ENCODE results near the gene CNPY3.

Gene CNPY3

DNA sequence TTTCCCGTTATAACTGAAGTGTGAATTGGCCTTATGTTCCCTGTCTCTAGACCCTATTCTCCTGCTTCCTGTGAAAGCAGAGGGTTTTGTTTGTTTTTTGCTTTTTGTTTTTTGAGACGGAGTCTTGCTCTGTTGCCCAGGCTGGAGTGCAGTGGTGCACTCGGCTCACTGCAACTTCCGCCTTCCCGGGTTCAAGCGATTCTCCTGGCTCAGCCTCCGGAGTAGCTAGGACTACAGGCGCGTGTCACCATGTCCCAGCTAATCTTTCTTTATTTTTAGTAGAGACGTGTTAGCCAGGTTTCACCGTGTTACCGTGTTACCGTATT, 30.6 kb downstream of the CNPY3 start:
- Histone ChIP-seq H3K9me3 (replicated peaks in 1 of 2; ENCODE audit: control insufficient read depth in 2 of 2, insufficient read depth in 1 of 2, low read depth in 1 of 2, low read length in 2 of 2) (peaks cover 0 to 3% of the 10 kb centered on the region in 2 donors), H2AFZ (ENCODE audit: low read length) (no peak overlapping the region), H3K4me2 (ENCODE audit: insufficient read depth, low read length, poor library complexity, severe bottlenecking) (peak overlapping the region; percentile 91), H4K91ac (ENCODE audit: low read depth, low read length, poor library complexity) (no peak overlapping the region), H4K8ac (ENCODE audit: low read depth, low read length) (no peak overlapping the region), H3K79me1 (ENCODE audit: low read depth, low read length) (no peaks in the 10 kb centered on the region), H3K4me1 (ENCODE audit: control insufficient read depth in 2 of 2, insufficient read depth in 1 of 2, low read depth in 1 of 2, low read length in 2 of 2) (peaks cover 0 to 11% of the 10 kb centered on the region in 2 donors), H2BK120ac (ENCODE audit: low read depth, low read length) (no peak overlapping the region), H2BK15ac (ENCODE audit: low read length) (no peak overlapping the region), H3K18ac (ENCODE audit: low read length) (no peak overlapping the region), H3K4me3 (ENCODE audit: low read length in 2 of 2) (peak overlapping the region in 1 of 2 donors; percentile 83), H3K14ac (ENCODE audit: low read length) (no peak overlapping the region), H2BK12ac (ENCODE audit: low read length) (no peak overlapping the region), H3K9ac (ENCODE audit: low read depth, low read length, poor library complexity) (peak overlapping the region; percentile 71), H3K4ac (ENCODE audit: low read length) (no peak overlapping the region), H3K23ac (ENCODE audit: low read depth, low read length, poor library complexity) (peak overlapping the region; percentile 8), H3K36me3 (replicated peaks in 1 of 2; ENCODE audit: control insufficient read depth in 2 of 2, insufficient read depth in 2 of 2, low read length in 2 of 2) (peaks cover 0 to 19% of the 10 kb centered on the region in 2 donors), H3K27me3 (ENCODE audit: control insufficient read depth in 3 of 3, insufficient read depth in 3 of 3, low read depth in 1 of 3, low read length in 3 of 3) (peaks cover 0 to 23% (median 0%) of the 10 kb centered on the region in 3 experiments), H2AK5ac (ENCODE audit: low read depth, low read length) (no peak overlapping the region), H2BK5ac (ENCODE audit: low read length) (no peak overlapping the region), H3K27ac (replicated peaks; ENCODE audit: low read length) (no peak overlapping the region)
- WGBS, 2 donors (ENCODE audit: extremely low coverage in 2 of 2, insufficient read length in 2 of 2, insufficient replicate concordance in 1 of 2): no CpG with 5 or more reads among the region's 13 CpGs
- DNase-seq (ENCODE audit: low spot score): no peak

DNA sequence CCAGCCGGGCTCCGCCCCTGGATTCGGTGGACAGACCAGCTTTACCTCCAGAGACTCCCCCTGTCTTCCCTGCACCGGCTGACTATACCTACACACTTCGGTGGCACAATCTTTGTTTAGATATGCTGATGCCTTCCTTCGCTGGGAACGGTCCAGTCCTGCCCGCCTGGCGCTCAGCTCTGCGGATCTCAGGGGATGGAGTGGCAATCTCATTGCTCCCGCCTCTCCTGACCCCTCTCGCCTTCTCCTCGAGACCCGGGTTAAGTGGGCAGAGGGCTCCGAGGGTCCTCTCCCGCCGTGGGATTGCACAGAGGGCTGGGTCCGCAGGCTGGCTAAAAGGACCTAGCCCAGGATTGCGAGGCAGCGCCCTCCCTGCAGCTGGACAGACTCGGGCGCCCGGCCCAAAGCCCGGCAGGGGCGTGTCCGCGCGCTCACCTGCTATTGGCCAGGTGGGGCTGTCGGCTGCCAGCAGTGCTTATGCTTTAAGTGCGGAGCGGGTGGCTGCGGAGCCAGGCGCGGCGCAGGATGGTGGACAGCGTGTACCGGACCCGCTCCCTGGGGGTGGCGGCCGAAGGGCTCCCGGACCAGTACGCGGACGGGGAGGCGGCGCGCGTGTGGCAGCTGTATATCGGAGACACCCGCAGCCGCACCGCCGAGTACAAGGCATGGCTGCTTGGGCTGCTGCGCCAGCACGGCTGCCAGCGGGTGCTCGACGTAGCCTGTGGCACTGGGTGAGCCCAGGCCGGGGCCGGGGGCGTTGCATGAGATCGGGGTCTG, 31.2 kb downstream of the CNPY3 start, which contains the start of gene GNMT:
Gene GNMT (plus strand): TSS at position 512 of the 777 bp plus-strand sequence. CDS start 14 bp downstream, at position 526.
- no peak within 1 kb of the TSS for H3K4ac ChIP-seq (ENCODE audit: low read length)
- H3K27ac ChIP-seq (replicated peaks; ENCODE audit: low read length): no peak within 1 kb of the TSS
- H3K23ac ChIP-seq (ENCODE audit: low read depth, low read length, poor library complexity): peak within 1 kb of the TSS; percentile 69
- peaks cover 2 to 24% of the 10 kb centered on the region in 2 donors for H3K36me3 ChIP-seq (replicated peaks in 1 of 2; ENCODE audit: control insufficient read depth in 2 of 2, insufficient read depth in 2 of 2, low read length in 2 of 2)
- peak within 1 kb of the TSS; percentile 91 for H3K4me2 ChIP-seq (ENCODE audit: insufficient read depth, low read length, poor library complexity, severe bottlenecking)
- H3K9me3 ChIP-seq (replicated peaks in 1 of 2; ENCODE audit: control insufficient read depth in 2 of 2, insufficient read depth in 1 of 2, low read depth in 1 of 2, low read length in 2 of 2): peaks cover 0 to 3% of the 10 kb centered on the region in 2 donors
- no peak within 1 kb of the TSS for H4K8ac ChIP-seq (ENCODE audit: low read depth, low read length)
- H2BK120ac ChIP-seq (ENCODE audit: low read depth, low read length): no peak within 1 kb of the TSS
- H3K14ac ChIP-seq (ENCODE audit: low read length): no peak within 1 kb of the TSS
- peak within 1 kb of the TSS; percentile 71 for H3K9ac ChIP-seq (ENCODE audit: low read depth, low read length, poor library complexity)
- H2BK15ac ChIP-seq (ENCODE audit: low read length): peak within 1 kb of the TSS; percentile 21
- H4K91ac ChIP-seq (ENCODE audit: low read depth, low read length, poor library complexity): no peak within 1 kb of the TSS
- peaks cover 0 to 23% (median 0%) of the 10 kb centered on the region in 3 experiments for H3K27me3 ChIP-seq (ENCODE audit: control insufficient read depth in 3 of 3, insufficient read depth in 3 of 3, low read depth in 1 of 3, low read length in 3 of 3)
- WGBS, 2 donors (ENCODE audit: extremely low coverage in 2 of 2, insufficient read length in 2 of 2, insufficient replicate concordance in 1 of 2): no CpG with 5 or more reads among the region's 62 CpGs
- H3K79me1 ChIP-seq (ENCODE audit: low read depth, low read length): no peaks in the 10 kb centered on the region
- H2AFZ ChIP-seq (ENCODE audit: low read length): no peak within 1 kb of the TSS
- H3K4me1 ChIP-seq (ENCODE audit: control insufficient read depth in 2 of 2, insufficient read depth in 1 of 2, low read depth in 1 of 2, low read length in 2 of 2): peaks cover 0 to 11% of the 10 kb centered on the region in 2 donors
- H2BK12ac ChIP-seq (ENCODE audit: low read length): no peak within 1 kb of the TSS
- H2AK5ac ChIP-seq (ENCODE audit: low read depth, low read length): peak within 1 kb of the TSS; percentile 82
- DNase-seq (ENCODE audit: low spot score): peak; percentile 42
- peak within 1 kb of the TSS in 1 of 2 donors; percentile 83 for H3K4me3 ChIP-seq (ENCODE audit: low read length in 2 of 2)
- H2BK5ac ChIP-seq (ENCODE audit: low read length): no peak within 1 kb of the TSS
- peak within 1 kb of the TSS; percentile 61 for H3K18ac ChIP-seq (ENCODE audit: low read length)

DNA sequence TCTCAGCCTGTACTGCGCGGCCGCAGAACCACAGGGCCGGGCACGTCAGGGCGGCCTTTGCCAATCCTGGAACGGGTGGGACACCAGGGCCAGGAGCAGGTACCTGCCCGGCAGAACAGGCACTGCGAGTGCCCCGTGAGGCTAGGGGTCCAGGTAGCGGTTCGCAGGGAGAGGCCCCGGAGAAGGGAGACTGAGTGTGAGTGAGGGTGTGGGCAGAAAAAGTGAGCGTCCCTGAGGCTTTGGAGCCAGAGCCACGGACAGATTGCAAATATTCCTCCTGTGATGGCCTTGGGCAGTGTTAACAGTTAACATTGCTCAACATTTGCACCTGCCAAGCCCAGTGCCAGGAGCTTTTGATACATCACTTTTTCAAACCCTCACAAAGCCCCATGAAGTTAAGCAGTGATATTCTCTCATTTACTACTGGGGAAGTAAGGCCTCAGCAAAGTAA, 31.8 kb downstream of the CNPY3 start:
- Histone ChIP-seq H3K27ac (replicated peaks; ENCODE audit: low read length) (no peak overlapping the region), H2AK5ac (ENCODE audit: low read depth, low read length) (peak overlapping the region; percentile 82), H3K4me1 (ENCODE audit: control insufficient read depth in 2 of 2, insufficient read depth in 1 of 2, low read depth in 1 of 2, low read length in 2 of 2) (peaks cover 0 to 11% of the 10 kb centered on the region in 2 donors), H3K9me3 (replicated peaks in 1 of 2; ENCODE audit: control insufficient read depth in 2 of 2, insufficient read depth in 1 of 2, low read depth in 1 of 2, low read length in 2 of 2) (peaks cover 0 to 3% of the 10 kb centered on the region in 2 donors), H3K27me3 (ENCODE audit: control insufficient read depth in 3 of 3, insufficient read depth in 3 of 3, low read depth in 1 of 3, low read length in 3 of 3) (peaks cover 0 to 23% (median 0%) of the 10 kb centered on the region in 3 experiments), H2BK15ac (ENCODE audit: low read length) (peak overlapping the region; percentile 21), H3K79me1 (ENCODE audit: low read depth, low read length) (no peaks in the 10 kb centered on the region), H3K9ac (ENCODE audit: low read depth, low read length, poor library complexity) (peak overlapping the region; percentile 57), H2BK120ac (ENCODE audit: low read depth, low read length) (no peak overlapping the region), H2BK5ac (ENCODE audit: low read length) (no peak overlapping the region), H3K14ac (ENCODE audit: low read length) (no peak overlapping the region), H3K18ac (ENCODE audit: low read length) (peak overlapping the region; percentile 61), H3K4me3 (ENCODE audit: low read length in 2 of 2) (peak overlapping the region in 1 of 2 donors; percentile 83), H3K4me2 (ENCODE audit: insufficient read depth, low read length, poor library complexity, severe bottlenecking) (peak overlapping the region; percentile 91), H2AFZ (ENCODE audit: low read length) (no peak overlapping the region), H4K91ac (ENCODE audit: low read depth, low read length, poor library complexity) (no peak overlapping the region), H3K23ac (ENCODE audit: low read depth, low read length, poor library complexity) (peak overlapping the region; percentile 69), H3K36me3 (replicated peaks in 1 of 2; ENCODE audit: control insufficient read depth in 2 of 2, insufficient read depth in 2 of 2, low read length in 2 of 2) (peaks cover 3 to 28% of the 10 kb centered on the region in 2 donors), H3K4ac (ENCODE audit: low read length) (no peak overlapping the region), H4K8ac (ENCODE audit: low read depth, low read length) (no peak overlapping the region), H2BK12ac (ENCODE audit: low read length) (no peak overlapping the region)
- no peak for DNase-seq (ENCODE audit: low spot score)
- no CpG with 5 or more reads among the region's 15 CpGs for WGBS, 2 donors (ENCODE audit: extremely low coverage in 2 of 2, insufficient read length in 2 of 2, insufficient replicate concordance in 1 of 2)

DNA sequence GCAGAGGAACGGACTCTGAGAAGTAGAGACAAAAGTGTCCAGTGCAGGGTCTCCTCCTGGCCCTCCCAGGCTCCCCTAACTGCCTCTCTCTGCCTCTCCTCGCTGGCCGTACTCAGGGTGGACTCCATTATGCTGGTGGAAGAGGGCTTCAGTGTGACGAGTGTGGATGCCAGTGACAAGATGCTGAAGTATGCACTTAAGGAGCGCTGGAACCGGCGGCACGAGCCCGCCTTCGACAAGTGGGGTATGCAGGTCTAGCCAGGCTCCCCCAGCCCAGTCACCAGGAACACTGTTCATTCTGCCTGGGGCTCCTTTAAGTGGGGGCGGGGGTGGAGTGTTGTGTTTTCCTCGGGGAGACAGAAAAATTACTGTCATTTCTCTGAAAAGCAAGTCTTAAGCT, 32.8 kb downstream of the CNPY3 start:
- Histone ChIP-seq H2BK12ac (ENCODE audit: low read length) (no peak overlapping the region), H3K79me1 (ENCODE audit: low read depth, low read length) (no peaks in the 10 kb centered on the region), H2BK15ac (ENCODE audit: low read length) (no peak overlapping the region), H3K36me3 (replicated peaks in 1 of 2; ENCODE audit: control insufficient read depth in 2 of 2, insufficient read depth in 2 of 2, low read length in 2 of 2) (peaks cover 5 to 34% of the 10 kb centered on the region in 2 donors), H4K8ac (ENCODE audit: low read depth, low read length) (no peak overlapping the region), H3K4me3 (ENCODE audit: low read length in 2 of 2) (no peak overlapping the region), H3K27me3 (ENCODE audit: control insufficient read depth in 3 of 3, insufficient read depth in 3 of 3, low read depth in 1 of 3, low read length in 3 of 3) (peaks cover 0 to 23% (median 0%) of the 10 kb centered on the region in 3 experiments), H3K18ac (ENCODE audit: low read length) (peak overlapping the region; percentile 48), H3K27ac (replicated peaks; ENCODE audit: low read length) (no peak overlapping the region), H3K9me3 (replicated peaks in 1 of 2; ENCODE audit: control insufficient read depth in 2 of 2, insufficient read depth in 1 of 2, low read depth in 1 of 2, low read length in 2 of 2) (peaks cover 0 to 3% of the 10 kb centered on the region in 2 donors), H2BK5ac (ENCODE audit: low read length) (no peak overlapping the region), H2BK120ac (ENCODE audit: low read depth, low read length) (no peak overlapping the region), H3K4me2 (ENCODE audit: insufficient read depth, low read length, poor library complexity, severe bottlenecking) (no peak overlapping the region), H3K4ac (ENCODE audit: low read length) (no peak overlapping the region), H3K14ac (ENCODE audit: low read length) (no peak overlapping the region), H4K91ac (ENCODE audit: low read depth, low read length, poor library complexity) (no peak overlapping the region), H3K23ac (ENCODE audit: low read depth, low read length, poor library complexity) (peak overlapping the region; percentile 65), H3K9ac (ENCODE audit: low read depth, low read length, poor library complexity) (no peak overlapping the region), H2AK5ac (ENCODE audit: low read depth, low read length) (no peak overlapping the region), H2AFZ (ENCODE audit: low read length) (no peak overlapping the region), H3K4me1 (ENCODE audit: control insufficient read depth in 2 of 2, insufficient read depth in 1 of 2, low read depth in 1 of 2, low read length in 2 of 2) (peaks cover 0 to 11% of the 10 kb centered on the region in 2 donors)
- DNase-seq (ENCODE audit: low spot score): no peak
- WGBS, 2 donors (ENCODE audit: extremely low coverage in 2 of 2, insufficient read length in 2 of 2, insufficient replicate concordance in 1 of 2): no CpG with 5 or more reads among the region's 12 CpGs

Data from neuronal stem cell (in vitro differentiated cells).